SW 1271 (cell line): ENCODE data around the gene SLC16A1.
"Not testable (repeated sequence)": the region's sequence is repeated elsewhere in the genome, so short reads cannot be mapped to it uniquely, and the experiment has no call there.

Source experiments
- DNase-seq, 2 experiments: peaks; one replicate each; lab custom pipeline; 2025; lab: John Stamatoyannopoulos, UW

SLC16A1 gene

GRCh38 chr1:112925015-112925414 is 31.0 kb downstream of the SLC16A1 start:
- no peak for DNase-seq

DNA sequence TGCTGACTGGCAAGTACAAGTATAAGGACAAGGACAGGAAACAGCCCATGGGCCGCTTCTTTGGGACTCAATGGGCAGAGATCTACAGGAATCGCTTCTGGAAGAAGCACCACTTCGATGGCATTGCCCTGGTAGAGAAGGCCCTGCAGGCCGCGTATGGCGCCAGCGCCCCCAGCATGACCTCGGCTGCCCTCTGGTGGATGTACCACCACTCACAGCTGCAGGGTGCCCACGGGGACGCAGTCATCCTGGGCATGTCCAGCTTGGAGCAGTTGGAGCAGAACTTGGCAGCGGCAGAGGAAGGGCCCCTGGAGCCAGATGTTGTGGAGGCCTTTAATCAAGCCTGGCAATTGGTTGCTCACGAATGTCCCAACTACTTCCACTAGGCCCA is 32.0 kb downstream of the SLC16A1 start:
- no peak for DNase-seq

GRCh38 chr1:112923234-112923958 is 32.6 kb downstream of the SLC16A1 start:
- no peak for DNase-seq

GRCh38 chr1:112911506-112912220 is 44.3 kb downstream of the SLC16A1 start:
- no peak for DNase-seq

DNA sequence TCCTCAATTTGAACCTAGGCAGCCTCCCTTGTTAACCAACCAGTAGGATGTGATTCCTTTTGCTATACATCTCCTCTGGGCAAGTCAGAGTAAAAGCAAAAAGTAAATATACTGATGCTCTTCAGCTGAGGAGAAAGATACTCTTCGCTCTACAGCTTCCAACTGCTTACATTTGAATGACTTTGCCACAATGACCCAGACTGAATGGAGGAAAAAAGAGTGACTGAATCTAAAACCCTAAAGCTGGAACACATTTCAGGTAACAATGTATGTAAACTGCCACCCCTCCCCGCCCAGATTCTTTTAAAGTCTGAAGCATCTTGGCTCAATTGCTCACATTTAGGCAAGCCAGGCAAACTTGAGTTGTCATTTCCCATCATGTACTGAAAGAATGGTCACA is 46.1 kb downstream of the SLC16A1 start:
- DNase-seq, result no peak

GRCh38 chr1:112906150-112906698 is 49.8 kb downstream of the SLC16A1 start:
- DNase-seq, result no peak

DNA sequence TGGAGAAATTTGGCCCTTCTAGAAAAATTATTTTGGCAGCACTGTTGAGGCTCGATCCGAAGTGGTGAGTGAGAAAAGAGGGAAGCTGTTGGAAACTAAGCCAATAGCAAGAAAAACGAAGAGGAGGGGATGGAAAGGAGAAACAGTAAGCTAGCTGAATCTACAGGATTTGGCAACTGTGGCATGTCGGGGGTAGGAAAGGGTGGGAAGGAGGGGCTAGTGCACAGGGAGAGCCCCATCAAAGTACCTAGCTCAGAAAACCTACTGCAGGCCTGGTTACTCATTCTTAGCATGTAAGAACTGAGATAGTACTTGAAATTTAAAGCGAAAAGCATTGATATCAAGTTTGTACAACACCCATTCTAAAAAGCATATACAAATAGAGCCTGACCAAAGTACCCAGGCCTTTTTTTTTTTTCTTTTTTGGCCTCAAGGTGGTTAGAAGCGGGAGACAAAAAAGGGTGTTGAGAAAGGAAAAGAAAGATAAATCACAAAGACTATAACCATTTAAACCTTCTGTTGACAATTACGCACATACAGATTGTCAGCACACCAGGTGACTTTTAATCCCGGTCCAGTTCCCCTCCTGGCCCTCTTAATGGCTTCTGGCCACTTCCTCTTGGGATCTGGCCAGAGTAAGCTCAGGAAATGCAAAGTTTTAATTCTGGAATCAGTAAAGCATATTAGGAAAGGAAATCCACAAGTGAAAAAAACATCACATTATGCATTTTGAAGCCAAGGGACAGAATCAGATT is 50.4 kb downstream of the SLC16A1 start:
- no peak for DNase-seq

DNA sequence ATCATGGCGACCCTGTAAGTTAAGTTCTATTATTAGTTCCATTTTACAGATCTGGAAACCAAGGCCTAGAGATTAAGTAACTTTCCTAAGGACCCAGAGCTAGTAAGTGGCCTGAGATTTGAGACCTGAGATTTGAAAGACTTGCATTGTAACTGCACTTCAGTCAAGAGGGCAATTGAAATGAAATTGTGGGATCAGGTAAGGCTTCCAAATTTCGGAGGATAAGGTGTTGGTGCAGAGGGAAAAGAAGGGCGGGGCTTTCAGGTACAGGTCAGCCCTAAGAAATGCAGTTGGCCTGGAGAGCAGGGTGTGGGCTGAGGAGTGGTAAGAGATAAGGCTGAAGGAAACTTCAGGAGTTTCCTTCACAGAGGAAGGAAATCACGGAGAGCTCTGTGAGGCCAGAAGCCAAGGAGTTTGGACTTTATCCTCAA is 51.1 kb downstream of the SLC16A1 start:
- DNase-seq, result no peak

- peak in 1 of 2 experiments; percentile 47 for DNase-seq
Observed at GRCh38 chr1:112904071-112904830, 51.7 kb downstream of the SLC16A1 start.

- no peak for DNase-seq
Observed at GRCh38 chr1:112902221-112902620, 53.8 kb downstream of the SLC16A1 start.

- DNase-seq, result no peak
Observed at GRCh38 chr1:112901387-112901786, 54.6 kb downstream of the SLC16A1 start.

GRCh38 chr1:112896783-112897182 is 59.2 kb downstream of the SLC16A1 start:
- no peak for DNase-seq

DNA sequence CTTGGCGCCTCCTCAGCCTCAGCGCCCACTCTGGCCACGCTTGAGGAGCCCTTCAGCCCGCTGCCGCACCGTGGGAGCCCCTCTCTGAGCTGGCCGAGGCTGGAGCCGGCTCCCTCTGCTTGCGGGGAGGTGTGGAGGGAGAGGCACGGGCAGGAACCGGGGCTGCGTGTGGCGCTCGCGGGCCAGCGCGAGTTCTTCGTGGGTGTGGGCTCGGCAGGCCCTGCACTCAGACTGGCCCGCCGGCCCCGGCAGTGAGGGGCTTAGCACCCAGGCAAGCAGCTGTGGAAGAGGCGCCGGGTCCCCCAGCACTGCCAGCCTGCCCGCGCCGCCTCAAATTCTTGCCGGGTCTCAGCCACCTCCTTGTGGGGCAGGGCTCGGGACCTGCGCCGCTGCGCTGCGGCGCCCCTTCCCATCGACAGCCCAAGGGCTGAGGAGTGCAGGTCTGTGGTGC is 61.4 kb downstream of the SLC16A1 start:
- DNase-seq, result no peak

- no peak for DNase-seq
Observed at GRCh38 chr1:112894010-112894292, 62.0 kb downstream of the SLC16A1 start.

DNA sequence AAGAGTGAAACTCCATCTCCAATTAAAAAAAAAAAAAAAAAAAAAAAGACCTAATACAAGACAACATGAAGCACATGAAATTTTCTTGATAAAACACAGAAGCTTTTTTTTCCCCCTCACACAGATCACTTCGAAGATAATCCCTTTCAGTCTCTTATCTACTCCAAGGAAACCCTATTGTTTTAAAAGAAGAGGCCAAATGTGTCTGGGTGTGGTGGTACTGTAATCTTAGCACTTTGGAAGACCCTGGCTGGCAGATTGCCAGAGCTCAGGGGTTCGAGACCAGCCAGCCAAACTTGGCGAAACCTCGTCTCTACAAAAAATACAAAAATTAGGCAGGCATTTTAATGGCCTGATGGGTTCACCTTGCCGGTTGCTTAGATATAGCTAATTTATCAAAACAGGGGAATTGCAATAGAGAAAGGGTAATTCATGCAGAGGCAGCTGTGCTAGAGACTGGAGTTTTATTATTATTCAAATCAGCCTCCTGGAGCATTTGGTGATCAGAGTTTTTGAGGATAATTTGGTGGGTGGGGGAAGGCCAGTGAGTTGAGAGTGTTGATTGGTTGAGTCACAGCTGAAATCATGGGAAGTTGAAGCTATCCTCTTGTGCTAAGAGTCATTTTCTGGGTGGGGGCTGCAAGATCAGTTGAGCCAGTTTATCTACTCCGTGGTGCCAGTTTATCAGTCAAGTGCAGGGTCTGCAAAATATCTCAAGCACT is 62.5 kb downstream of the SLC16A1 start:
- no peak for DNase-seq

DNA sequence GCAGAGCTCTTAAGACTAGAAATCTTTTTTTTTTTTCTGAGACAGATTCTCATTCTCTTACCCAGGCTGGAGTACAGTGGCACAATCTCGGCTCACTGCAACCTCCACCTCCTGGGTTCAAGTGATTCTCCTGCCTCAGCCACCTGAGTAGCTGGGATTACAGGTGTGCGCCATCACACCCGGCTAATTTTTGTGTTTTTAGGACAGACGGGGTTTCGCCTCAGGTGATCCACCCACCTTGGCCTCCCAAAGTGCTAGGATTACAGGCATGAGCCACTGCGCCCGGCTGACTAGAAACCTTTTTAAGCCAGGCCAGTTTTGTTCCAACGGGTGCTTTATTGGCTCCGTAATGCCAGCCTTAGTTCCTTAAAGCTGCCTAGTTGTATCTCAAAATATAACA is 66.1 kb downstream of the SLC16A1 start:
- DNase-seq, result not testable (repeated sequence)

DNA sequence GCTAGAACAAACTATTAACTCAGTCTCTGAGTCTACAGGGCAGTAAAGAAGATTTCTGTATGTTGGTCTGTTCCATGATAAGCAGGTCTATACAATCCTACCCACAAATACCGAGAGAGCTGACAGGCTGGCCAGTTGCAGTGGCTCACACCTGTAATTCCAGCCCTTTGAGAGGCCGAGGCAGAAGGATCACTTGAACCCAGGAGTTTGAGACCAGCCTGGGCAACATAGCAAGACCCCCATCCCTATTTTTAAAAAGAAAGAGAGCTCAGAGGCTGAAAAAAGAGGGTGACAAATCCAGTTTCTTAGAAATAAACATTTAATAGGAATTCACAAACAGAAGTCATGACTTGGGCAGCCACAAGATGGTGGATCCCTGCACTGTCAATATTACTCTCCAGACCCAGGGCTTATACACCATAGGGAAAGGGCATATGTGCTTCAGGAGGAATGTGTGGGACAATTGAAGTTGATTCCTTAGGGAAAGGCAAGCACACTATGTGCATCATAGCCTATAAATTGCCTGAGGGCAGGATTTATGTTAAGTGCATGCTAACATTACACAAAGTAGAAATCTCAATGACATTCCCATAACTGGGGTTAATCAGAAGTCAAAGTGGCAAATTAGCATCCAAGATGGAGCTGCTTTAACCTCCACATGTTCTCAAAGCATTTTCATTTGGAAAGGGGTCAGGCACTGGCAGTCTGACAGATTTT is 66.8 kb downstream of the SLC16A1 start:
- DNase-seq, result no peak

DNA sequence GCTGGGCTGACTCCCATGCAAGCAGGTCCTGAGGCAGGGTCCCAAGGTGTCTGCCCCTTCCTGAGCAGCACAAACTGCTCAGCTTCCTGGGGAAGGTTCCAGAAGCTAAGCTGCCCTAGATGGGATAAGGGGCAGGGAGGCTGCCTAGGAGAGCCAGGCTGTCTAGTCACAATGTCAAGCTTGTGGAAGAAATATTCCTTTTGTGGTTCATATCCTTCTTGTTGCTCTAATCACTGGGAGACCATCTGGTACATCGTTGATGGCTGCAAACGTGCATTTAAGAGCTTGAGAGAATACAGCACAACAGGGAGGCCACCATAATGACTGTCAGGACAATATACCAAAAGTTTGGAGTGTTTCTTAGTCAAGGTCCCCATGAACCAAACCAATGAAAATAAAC is 67.4 kb downstream of the SLC16A1 start:
- DNase-seq, result no peak

DNA sequence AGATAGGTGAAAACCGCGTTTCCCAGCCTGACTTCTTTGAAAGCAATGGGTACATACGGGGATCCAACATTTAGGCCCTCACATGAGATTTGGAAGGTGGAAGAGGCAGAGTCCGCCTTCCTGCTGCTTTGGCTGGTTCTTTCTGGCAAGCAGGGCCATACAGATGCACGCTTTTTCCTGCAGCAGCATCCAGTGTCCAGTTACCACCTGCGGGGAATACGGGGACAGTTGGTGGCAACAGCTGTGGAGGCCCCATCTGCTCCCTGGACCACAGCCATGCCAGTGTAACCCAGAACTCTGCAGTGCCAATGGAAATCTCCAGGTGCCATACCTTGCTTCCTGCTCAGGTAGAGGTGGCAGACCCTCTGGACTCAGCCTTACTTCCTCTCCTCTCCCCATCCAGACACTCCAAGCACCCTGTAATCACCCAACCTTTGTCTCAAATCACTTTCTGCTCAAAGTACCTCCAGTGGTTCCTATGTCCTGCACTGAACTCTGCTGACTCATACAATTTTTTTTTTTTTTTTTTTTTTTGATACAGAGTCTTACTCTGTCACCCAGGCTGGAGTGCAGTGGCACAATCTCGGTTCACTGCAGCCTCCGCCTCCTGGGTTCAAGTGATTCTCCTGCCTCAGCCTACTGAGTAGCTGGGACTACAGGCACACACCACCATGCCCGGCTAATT is 68.3 kb downstream of the SLC16A1 start:
- no peak for DNase-seq

DNA sequence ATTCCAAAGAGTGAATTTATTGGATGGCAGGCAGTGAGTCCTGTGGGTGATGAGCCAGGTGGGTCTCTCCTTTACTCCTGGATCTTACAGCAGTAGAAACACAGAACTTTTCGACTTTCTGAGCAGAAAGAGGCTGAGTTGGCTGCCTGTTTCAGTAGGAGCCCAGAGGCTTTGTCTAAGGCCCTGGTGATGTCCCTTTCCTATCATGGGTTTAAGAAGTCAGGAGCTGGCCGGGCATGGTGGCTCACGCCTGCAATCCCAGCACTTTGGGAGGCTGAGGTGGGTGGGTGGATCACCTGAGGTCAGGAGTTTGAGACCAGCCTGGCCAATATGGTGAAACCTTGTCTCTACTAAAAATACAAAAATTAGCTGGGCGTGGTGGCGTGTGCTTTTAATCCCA is 71.0 kb downstream of the SLC16A1 start:
- DNase-seq, result not testable (repeated sequence)
